Umbilical cord (tissue), 2 donors: ENCODE data around the gene PTPN11. TPM values are rescaled to one million over a fixed set of nuclear protein-coding genes. Genes with fewer than 3 reads are reported as not detected.
"Not testable (repeated sequence)": the region's sequence is repeated elsewhere in the genome, so short reads cannot be mapped to it uniquely, and the experiment has no call there.

Source experiments
- DNase-seq: peaks from one replicate; pipeline ENCODE4 v3.0.0-alpha.2; 2015; ENCODE audit warnings: low spot score
- total RNA-seq: library from RNA; depleted of rRNA; stranded (reverse); fragments of >200 nt; gene quantifications from one replicate; pipeline ENCODE4 v1.2.3, GENCODE V29; 2014; ENCODE audit warnings: low replicate concordance; ENCODE audit not compliant: insufficient read depth

Gene PTPN11
- total RNA-seq, 1 donor from 2014 or later = 85.7 TPM

DNA sequence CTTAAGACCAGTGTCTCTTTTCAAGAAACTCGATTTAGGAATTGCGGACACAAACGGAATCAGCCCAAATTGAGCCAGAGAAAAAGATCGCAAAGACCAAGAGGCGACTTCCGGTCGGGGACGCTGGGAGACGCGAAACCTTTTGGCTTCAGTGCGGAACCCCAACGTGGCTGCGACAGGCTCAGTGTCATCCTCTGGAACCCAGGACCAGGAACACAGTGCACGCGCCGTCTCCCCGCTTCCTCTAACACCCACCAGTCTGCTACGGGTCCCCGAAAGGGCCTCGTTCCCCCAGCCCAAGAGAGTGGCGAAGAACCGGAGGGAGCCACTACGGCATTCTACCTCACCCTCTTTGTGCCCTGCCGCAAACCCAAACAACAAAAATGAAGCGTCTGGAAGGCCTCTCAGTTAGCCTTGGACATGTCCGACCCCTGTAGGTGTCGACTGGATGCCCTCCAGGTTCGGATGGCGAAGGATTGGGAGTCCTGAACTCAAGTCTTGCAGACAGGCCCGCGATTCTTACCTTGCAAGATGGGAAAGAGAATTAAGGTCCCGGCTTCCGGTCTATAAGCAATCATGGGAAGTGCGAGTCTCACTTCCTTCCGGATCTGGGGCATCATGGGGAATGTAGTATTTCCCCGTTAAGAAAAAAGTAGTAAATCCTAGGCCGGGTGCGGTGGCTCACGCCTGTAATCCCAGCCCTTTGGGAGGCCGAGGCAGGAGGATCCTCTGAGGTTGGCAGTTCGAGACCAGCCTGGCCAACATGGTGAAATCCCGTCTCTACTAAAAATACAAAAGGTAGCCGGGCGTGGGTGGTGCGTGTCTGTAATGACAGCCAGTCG, 9.5 kb upstream of the PTPN11 start, which contains the start of gene RPL6:
RPL6 (minus strand) TSS at position 542 of the 842 bp plus-strand sequence. CDS start 949 bp downstream, outside the sequence.
- DNase-seq = peak; percentile 97

DNA sequence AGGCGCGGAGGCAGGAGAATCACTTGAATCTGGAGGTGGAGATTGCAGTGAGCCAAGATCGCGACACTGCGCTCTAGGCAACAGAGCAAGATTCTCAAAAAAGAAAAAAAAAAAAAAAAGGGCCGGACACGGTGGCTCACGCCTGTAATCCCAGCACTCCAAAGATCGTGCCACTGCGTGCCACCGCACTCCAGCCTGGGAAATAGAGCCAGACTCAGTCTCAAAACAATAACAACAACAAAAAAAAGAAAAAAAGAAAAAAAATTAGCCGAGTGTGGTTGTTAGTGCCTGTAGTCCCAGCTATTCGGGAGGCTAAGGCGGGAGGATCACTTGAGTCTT, 8.9 kb upstream of the PTPN11 start:
- no peak for DNase-seq

DNA sequence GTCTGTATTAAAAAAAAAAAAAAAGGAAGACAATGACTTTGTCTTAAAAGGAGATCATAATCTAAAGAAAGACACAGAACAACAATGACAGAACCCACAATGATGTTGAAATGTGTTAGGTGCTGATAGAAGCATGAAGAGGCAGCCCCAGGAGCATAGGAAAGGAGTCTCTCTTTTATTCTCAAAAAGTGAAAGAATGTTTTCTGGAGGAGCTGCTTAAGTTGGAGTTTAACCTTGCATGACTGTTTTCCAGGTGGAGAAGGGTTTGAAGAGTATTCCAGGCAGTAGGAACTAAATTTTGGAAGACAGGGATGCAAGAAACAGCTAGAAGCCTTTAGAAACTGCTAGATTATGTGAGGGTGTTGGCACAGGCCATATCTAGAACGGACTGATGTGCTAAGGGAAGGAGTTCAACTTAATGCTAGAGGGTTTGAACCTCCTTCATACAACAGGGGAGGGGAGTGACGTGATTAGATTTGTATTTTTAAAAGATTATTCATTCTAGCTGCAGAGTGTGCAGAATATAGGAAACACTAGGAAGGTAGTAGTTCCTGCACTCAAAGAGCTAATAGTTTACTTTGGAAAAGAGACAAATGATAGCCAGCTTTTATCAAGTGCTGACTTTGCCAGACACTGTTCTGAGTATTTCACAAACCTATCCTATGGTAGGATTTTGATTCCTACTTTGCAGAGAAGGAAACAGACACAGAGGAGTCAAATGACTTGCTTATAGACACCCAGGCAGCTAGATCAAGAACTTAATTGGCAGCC, 4.7 kb upstream of the PTPN11 start:
- DNase-seq = no peak

DNA sequence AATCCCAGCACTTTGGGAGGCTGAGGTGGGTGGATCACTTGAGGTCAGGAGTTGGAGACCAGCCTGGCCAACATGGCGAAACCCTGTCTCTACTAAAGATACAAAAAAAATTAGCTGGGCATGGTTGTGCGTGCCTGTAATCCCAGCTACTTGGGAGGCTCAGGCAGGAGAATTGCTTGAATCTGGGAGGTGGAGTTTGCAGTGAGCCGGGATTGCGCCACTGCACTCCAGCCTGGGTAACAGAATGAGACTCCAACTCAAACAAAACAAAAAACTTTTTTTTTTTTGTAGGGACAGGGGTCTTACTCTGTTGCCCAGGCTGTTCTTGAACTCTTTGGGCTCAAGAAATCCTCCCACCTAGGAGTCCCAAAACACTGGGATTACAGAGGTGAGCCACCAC, 3.3 kb upstream of the PTPN11 start:
- DNase-seq = not testable (repeated sequence)

DNA sequence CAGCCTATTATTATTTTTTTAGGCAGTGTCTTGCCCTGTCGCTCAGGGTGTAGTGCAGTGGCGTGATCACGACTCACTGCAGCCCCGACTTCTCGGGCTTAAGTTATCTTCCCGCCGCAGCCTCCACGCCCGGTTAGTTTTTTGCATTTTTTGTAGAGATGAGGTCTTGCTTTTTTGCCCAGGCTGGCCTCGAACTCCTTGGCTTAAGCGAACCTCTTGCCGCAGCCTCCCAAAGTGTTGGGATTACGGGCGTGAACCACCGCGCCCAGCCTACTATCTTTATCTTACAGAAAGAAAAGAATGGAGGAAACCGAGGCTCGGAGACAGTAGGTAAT, 507 bp upstream of the PTPN11 start:
- DNase-seq = no peak

DNA sequence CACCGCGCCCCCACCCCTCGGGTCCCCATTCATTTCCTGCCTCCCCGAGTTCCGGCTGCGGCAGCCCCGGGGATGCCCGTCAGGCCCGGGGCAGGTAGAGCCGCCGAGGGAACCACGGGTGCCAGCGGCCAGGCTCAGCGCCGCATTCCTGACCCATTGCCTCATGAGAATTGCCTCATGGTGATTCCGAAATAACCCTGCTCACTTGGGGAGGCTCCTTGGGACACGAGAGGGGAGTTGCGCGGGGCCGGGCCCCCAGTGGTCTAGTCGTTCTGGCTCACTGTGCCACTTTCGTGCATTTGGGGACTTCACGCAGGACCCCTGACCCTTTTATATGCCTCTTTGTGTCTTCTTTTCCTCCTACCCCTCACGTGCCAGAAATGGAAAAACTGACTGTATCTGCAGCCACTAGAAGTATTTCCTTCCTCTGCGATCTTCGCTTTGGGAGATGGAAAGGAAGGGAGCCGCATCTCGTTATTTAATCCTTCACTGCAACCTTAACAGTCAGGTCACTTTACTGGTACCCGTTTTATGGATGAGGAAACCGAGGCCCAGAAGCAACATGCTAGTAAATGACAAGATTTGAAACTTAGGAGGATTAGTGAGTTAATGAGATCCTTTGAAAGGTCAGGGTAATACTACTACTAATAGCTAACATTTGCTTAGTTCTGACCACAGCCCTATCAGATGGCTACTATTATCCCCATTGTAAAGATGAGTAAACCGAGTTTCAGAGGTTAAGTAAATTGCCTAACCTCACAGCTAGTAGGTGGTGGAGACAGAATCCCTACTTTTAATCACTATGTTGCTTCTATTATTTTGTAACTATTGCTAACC, 768 bp downstream of the PTPN11 start:
- peak; percentile 76 for DNase-seq

DNA sequence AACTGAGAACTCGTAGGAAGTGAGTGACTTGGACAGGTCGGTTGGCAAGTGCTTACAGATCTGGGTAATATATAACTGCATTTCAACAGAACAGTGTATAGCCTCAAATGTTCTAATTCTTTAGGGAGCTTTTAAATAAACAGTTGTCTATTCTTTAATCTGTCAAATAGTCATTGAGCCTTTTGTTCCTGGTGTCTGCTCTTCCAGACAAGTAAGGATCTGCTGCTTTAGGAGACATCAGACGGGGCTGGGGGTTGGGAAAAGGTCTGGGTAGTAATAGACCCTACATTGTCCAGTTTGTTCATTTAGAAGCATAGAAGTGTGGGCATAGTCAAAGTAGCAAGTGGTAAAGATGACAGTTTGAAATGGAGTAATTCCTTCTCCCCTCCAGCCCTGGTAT, 2.0 kb downstream of the PTPN11 start:
- no peak for DNase-seq

DNA sequence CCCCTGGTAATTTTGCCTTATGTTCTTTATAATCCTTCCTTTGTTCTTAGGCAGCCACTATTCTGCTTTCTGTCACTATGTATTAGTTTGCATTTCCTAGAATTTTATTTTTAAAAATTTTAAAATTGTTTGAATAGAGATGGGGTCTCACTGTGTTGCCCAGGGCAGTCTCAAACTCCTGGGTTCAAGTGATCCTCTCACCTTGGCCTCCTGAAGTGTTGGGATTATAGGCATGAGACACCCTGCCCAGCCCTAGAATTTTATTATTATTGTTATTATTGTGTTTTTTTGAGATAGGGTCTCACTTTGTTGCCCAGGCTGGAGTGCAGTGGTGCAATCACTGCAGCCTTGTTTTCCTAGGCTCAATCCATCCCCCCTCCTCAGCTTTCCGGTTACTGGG, 2.6 kb downstream of the PTPN11 start:
- no peak for DNase-seq

DNA sequence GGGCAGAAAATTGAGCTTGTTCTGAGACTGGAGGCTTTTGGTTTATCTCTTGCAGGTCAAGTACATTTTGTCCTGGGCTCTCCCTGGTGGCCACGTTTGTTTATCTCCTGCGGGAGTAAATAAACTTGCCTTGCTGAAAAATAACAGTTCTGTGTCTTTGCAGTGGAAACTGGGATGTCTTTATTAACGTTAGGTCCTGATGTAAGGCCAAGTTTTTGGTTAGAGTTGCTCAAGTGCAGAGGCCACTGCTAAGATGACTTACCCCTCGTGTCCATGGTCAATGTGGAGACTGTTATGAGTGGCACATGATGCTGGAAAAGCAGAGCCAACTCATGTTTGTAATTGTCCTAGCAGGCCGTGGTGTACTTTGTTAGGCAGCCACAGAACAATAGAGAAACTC, 3.8 kb downstream of the PTPN11 start:
- DNase-seq = no peak

DNA sequence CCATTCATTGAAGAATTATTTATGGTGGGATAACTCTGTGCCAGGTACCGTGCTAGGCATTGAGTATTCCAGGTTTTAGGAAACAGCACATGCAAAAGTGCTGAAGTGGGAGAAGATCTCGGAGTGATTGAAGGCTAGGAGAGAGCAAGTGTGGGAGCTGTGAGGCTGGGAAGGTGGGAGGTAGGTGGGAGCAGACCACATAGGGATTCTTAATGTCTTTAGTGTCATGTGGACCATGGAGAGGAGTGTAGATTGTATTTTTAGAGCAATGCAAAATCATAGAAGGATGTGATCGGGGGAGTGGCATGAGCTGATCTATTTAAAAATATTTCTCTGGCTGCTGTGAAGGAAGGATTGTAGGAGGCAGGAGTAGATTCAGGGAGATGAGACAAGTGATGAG, 5.4 kb downstream of the PTPN11 start:
- no peak for DNase-seq

DNA sequence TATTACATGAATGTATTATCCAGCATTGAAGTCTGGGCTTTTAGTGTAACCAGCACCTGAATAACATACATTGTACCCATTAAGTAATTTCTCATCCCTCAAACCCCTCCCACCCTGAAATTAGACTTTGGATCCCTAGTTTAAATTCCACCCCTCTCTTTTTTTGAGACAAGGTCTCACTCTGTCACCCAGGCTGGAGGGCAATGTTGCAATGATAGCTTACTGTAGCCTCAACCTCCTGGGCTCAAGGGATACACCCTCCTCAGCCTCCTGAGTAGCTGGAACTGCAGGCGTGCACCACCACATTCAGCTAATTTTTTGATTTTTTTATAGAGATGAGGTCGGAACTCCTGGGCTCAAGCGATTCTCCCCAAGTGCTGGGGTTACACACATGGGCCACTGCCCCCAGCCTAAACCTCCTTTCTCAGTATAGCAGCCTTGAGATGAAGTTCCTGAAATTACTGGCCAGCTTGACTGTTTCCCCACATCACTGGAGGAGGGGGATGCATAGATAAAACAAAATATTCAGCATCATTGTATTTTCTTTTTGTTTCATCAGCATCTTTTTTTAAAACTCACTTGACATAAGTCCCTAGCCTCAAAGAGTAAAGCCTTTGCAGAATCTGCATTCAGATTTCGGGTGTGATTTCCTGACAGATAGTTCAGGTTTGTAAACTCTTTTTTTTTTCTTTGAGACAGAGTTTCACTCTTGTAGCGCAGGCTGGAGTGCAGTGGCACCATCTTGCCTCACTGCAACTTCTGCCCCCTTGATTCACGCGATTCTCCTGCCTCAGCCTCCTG, 7.0 kb downstream of the PTPN11 start:
- no peak for DNase-seq

DNA sequence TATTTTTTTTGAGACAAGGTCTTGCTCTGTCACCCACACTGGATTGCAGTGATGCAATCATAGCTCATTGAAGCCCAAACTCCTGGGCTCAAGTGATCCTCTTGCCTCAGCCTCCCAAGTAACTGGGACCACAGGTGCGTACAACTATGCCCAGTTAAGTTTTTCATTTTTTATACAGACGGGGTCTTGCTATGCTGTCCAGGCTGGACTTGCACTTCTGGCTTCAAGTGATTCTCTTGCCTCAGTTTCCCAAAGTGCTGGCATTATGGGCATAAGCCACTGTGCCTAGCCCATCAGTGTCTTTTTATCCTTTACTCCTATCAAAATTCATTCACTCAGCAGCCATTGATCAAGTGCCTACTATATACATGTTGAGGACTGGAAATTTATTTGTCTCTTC, 9.0 kb downstream of the PTPN11 start:
- DNase-seq = no peak

DNA sequence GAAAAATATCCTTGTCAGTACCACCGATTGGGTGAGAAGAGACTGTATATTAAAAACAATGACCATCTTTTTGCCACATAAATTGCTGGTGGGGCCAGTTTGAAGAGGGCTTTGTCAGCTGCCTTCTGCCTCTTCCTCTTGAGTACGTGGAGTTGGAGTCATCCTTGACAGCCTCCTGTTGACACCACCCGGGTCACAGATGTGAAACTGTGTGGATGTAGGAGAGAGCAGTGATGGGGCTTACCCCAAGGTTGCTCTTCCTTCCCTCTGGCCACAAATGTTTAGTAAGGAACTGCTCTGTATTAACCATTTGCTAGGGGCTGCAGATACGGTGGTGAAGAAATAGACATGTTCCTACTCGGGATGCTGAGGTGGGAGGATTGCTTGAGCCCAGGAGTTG, 12.2 kb downstream of the PTPN11 start:
- no peak for DNase-seq

DNA sequence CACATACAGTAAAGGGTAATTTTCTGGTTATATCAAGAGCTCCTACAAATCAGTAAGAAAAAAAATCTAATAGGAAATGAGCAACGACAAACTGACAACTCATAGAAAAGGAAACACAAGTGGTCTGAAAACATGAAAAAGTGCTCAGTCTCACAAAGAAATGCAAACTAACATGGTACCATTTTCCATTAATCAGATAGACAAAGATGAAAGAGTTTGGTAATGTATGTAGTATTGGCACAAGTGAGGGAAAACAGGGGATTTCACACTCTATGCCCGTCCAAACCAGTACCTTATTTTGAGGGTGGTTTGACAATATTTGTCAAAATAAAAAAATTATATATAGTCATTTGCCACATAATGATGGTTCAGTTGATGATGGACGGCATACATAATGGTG, 13.2 kb downstream of the PTPN11 start:
- no peak for DNase-seq

DNA sequence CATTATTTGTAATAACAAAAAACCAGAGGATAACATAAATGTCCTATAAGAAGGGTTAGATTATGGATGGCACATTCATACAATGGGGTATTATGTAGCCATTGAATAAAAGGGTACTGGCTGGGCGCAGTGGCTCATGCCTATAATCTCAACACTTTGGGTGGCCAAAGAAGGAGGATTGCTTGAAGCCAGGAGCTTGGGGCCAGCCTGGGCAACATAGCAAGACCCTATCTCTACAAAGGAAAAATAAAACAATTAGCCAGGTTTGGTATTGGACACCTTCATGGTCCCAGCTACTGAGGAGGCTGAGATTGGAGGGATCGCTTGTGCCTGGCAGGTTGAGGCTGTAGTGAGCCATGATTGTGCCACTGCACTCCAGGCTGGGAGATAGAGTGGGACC, 14.8 kb downstream of the PTPN11 start:
- DNase-seq = no peak

DNA sequence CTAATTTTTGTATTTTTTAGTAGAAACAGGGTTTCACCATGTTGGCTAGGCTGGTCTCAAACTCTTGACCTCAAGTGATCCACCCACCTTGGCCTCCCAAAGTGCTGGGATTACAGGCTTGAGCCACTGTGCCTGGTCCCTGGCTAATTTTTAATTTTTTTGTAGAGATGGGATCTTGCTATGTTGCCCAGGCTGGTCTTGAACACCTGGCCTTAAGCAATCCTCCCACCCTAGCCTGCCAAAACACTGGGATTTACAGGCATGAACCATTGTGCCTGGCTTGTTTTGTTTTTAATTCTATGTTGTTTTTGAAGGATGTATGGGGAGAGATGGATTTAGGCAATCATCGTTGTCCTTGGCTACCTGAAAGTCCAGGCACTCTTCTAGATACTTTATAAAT, 19.9 kb downstream of the PTPN11 start:
- not testable (repeated sequence) for DNase-seq

DNA sequence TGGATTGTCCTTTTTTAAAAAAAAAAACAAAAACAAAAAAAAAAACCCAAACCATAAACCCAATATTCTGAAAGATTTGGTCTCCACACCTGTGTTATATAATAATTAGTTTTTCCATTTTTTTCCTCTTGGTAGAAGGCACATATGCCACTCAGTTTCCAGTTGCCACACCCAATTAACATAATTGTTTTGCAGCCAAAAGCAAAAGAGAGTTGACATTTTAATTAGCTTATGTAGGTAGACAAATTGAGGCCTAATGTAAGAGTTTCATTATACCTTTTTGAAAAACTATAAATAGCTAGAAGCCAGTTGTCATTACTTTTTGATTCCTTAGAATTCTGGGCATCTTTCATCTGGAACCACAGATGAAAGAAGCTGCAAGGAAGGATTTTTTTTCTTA, 21.0 kb downstream of the PTPN11 start:
- no peak for DNase-seq

DNA sequence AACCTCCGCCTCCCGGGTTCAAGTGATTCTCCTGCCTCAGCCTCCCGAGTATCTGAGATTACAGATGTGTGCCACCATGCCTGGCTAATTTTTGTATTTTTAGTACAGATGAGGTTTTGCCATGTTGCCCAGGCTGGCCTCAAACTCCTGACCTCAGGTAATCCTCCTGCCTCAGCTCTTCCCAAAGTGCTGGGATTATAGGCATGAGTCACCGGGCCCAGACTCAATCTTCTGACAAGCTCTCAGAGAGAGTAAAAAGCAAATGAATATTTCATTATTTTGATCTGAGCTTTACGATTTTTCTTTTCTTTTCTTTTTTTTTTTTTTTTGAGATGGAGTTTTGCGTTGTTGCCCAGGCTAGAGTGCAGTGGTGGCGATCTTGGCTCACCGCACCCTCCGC, 21.9 kb downstream of the PTPN11 start:
- peak; percentile 32 for DNase-seq

DNA sequence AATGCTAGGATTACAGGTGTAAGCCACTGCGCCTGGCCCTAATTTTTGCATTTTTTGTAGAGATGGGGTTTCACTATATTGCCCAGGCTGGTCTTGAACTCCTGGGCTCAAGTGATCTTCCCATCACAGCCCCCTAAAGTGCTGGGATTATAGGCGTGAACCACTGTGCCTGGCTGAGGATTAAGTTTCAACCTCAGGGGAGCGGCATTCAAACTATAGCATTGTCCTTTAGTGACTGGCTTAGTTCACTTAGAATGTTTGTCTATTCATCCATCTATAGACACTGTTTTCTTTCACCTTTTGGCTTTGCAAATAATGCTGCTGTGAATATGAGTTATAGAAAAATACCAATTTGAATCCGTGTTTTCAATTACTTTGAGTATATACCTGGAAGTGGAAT, 25.2 kb downstream of the PTPN11 start:
- DNase-seq = no peak

DNA sequence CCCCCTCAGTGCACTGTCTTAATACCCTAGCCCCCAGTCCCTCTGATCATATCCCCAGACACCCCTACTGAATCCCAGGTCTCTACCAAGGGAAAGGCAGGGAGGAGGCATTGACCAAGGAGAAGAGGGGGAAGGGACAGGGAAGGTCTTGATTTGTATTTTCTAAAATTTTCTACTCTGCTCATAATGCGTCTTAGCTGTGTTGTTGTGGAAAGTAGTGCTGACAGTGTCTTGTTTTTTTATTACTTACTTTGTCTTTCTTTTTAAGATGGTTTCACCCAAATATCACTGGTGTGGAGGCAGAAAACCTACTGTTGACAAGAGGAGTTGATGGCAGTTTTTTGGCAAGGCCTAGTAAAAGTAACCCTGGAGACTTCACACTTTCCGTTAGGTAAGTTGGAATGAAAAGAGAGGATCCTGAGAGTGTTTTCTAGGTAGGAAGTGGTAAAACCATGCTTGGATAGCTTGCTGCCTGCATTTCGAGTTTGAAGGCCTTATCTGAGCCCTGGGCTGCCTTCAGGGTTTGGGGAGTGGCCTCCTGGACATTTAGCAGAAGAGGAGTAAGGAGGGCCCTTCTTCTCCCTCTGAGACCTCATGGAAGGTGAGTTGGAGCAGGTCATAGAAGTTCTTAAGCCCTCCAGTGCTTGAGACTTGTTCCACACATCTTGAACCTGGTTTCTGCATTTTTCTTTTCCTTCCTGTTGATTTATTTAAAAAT, 27.4 kb downstream of the PTPN11 start:
- no peak for DNase-seq

DNA sequence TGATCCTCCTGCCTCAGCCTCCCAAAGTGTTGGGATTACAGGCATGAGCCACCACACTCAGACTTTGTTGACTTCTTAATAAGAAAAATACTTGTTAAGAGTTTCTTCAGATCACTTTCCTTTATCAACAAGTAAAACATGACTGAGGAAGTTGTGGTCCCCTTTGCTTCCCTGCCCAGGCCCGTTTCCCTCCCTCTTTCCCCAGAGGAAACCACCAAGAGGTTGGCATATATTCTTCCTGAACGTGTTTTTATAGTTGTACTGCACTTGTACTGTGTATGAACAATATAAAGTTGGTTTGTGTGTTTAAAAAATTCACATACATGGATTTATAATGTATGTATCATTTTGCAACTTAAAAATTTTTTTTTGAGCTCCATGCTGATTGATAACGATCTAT, 28.4 kb downstream of the PTPN11 start:
- no peak for DNase-seq
